ENCODE measurements around the gene CDC42EP1. TPM values are rescaled to one million over a fixed set of nuclear protein-coding genes. Genes with fewer than 3 reads are reported as not detected.

CDC42EP1 gene
- total RNA-seq, 4 donors from 2014 or later: 11.3 to 24.5 (median 11.7) TPM

DNA sequence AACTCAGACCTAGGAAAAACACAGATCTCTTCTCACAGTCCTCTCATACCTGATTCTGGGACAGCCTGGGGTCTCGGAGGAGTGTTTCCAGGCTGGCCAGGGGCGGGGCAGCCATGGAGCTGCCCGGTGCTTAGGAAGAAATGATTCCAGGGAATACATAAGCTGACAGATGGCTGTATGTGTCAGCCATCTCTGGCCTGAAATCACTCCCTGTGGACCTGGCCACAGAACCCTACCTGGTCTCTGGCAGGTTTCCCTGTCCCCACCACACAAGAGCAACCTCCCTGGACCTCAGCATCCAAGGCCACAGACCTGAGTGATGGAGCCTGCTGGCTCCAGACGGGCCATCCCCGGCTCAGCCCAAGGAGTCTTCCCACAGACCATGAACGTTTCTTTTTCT lies 58.4 kb downstream of the CDC42EP1 start:
- TF ChIP-seq, protein P1, sequence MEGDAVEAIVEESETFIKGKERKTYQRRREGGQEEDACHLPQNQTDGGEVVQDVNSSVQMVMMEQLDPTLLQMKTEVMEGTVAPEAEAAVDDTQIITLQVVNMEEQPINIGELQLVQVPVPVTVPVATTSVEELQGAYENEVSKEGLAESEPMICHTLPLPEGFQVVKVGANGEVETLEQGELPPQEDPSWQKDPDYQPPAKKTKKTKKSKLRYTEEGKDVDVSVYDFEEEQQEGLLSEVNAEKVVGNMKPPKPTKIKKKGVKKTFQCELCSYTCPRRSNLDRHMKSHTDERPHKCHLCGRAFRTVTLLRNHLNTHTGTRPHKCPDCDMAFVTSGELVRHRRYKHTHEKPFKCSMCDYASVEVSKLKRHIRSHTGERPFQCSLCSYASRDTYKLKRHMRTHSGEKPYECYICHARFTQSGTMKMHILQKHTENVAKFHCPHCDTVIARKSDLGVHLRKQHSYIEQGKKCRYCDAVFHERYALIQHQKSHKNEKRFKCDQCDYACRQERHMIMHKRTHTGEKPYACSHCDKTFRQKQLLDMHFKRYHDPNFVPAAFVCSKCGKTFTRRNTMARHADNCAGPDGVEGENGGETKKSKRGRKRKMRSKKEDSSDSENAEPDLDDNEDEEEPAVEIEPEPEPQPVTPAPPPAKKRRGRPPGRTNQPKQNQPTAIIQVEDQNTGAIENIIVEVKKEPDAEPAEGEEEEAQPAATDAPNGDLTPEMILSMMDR (IDR thresholded peaks at IDR 0.05; ENCODE audit: low read depth): no peak

Small RNAs within 50 kb of the gene (small RNA-seq; reads per million reads assigned to genes)
- not detected for gene RF00017

Other genes starting within 250 kb of the CDC42EP1 start
- gene ELFN2, start 133.0 kb upstream of the CDC42EP1 start, total RNA-seq: not detected
- gene MFNG, start 74.1 kb upstream of the CDC42EP1 start, total RNA-seq: 10 to 100 TPM in 3 of 4 donors, 1 to 10 TPM in 1; 9.0 to 24.3 (median 17.3) TPM
- gene CARD10, start 41.1 kb upstream of the CDC42EP1 start, total RNA-seq: 10 to 100 TPM in 1 of 4 donors, 1 to 10 TPM in 3; 1.9 to 11.7 (median 3.6) TPM
- 1 to 10 TPM in 1 of 4 donors, not detected in 3; 1.3 TPM for gene LGALS2, start 19.6 kb downstream of the CDC42EP1 start, total RNA-seq
- gene GGA1, start 48.4 kb downstream of the CDC42EP1 start, total RNA-seq: 10 to 100 TPM; 13.7 to 48.8 (median 35.5) TPM
- gene SH3BP1, start 79.2 kb downstream of the CDC42EP1 start, total RNA-seq: 10 to 100 TPM in 2 of 4 donors, 1 to 10 TPM in 2; 4.3 to 21.2 (median 7.8) TPM
- gene PDXP, start 98.2 kb downstream of the CDC42EP1 start, total RNA-seq: 1 to 10 TPM; 2.4 to 4.1 (median 2.5) TPM
- 1,000 to 10,000 TPM; 2,452 to 3,056 (median 2,775) TPM for gene LGALS1, start 115.2 kb downstream of the CDC42EP1 start, total RNA-seq
- gene NOL12, start 125.9 kb downstream of the CDC42EP1 start, total RNA-seq: 10 to 100 TPM; 18.7 to 35.8 (median 21.4) TPM
- gene TRIOBP, start 136.6 kb downstream of the CDC42EP1 start, total RNA-seq: 100 to 1,000 TPM in 1 of 4 donors, 10 to 100 TPM in 3; 46.6 to 160 (median 77.6) TPM
- 10 to 100 TPM in 2 of 4 donors, 1 to 10 TPM in 2; 5.9 to 27.1 (median 9.8) TPM for gene GCAT, start 247.5 kb downstream of the CDC42EP1 start, total RNA-seq

All from subcutaneous adipose tissue (tissue), 4 donors.